Omental fat pad (tissue), 4 donors: ENCODE data around the gene SKIDA1. TPM values are rescaled to one million over a fixed set of nuclear protein-coding genes. Genes with fewer than 3 reads are reported as not detected.

Source experiments
- ATAC-seq: fragments of 150-250 bp; one replicate; pipeline ENCODE4 v1.9.1; 2016; ENCODE audit warnings: mild to moderate bottlenecking, moderate library complexity; ENCODE audit not compliant: low FRiP score
- DNase-seq: peaks from one replicate; pipeline ENCODE4 v3.0.0-alpha.2; 2019; ENCODE audit warnings: low spot score
- CTCF ChIP-seq, 3 donors: fragments of 450-650 bp; IDR thresholded peaks; one replicate each; pipeline ENCODE4 v1.5.1; 2016 to 2017; ENCODE audit warnings: antibody characterized with exemption in 3 of 3, mild to moderate bottlenecking in 3 of 3, moderate library complexity in 2 of 3
- total RNA-seq, 4 donors: library from RNA; depleted of rRNA; stranded (reverse); fragments of >200 nt; gene quantifications; one replicate each; pipeline ENCODE4 v1.1.0, GENCODE V29; 2016

Gene SKIDA1
- total RNA-seq, 4 donors from 2014 or later: 0.36 to 1.4 (median 0.77) TPM

- no peak for DNase-seq
- TF ChIP-seq CTCF (IDR thresholded peaks at IDR 0.05): no peak
- ATAC-seq: no peak
Observed at GRCh38 chr10:21519397-21519933, 6.0 kb downstream of the SKIDA1 start.

GRCh38 chr10:21518641-21519396 lies 6.7 kb downstream of the SKIDA1 start:
- ATAC-seq (no peak), DNase-seq (no peak)
- TF ChIP-seq CTCF (IDR thresholded peaks at IDR 0.05): no peak

- TF ChIP-seq CTCF (IDR thresholded peaks at IDR 0.05): no peak
- no peak for ATAC-seq
- DNase-seq: no peak
Observed at GRCh38 chr10:21518149-21518640, 7.3 kb downstream of the SKIDA1 start.

GRCh38 chr10:21517134-21518031 lies 8.1 kb downstream of the SKIDA1 start:
- TF ChIP-seq CTCF (IDR thresholded peaks at IDR 0.05): no peak
- ATAC-seq (peak; percentile 68), DNase-seq (no peak)

GRCh38 chr10:21516242-21517131 lies 9.0 kb downstream of the SKIDA1 start:
- peak; percentile 51 for ATAC-seq
- TF ChIP-seq CTCF (IDR thresholded peaks at IDR 0.05): no peak
- no peak for DNase-seq
